Progenitor cell of endocrine pancreas (in vitro differentiated cells): ENCODE results near the gene PDRG1. TPM values are rescaled to one million over a fixed set of nuclear protein-coding genes. Genes with fewer than 3 reads are reported as not detected.

Experiments
- DNase-seq: peaks from one replicate; pipeline ENCODE4 v3.0.0; 2021; ENCODE audit warnings: low spot score; ENCODE audit not compliant: unreplicated experiment
- H3K27ac Mint-ChIP-seq: 2 replicates; pipeline ENCODE4 v1.8.0; 2021; ENCODE audit warnings: mild to moderate bottlenecking, moderate library complexity, mixed read lengths
- H3K27me3 Mint-ChIP-seq: 2 replicates; pipeline ENCODE4 v1.8.0; 2021; ENCODE audit warnings: mixed read lengths
- H3K36me3 Mint-ChIP-seq: 2 replicates; pipeline ENCODE4 v1.8.0; 2022; ENCODE audit warnings: mixed read lengths; ENCODE audit not compliant: insufficient read depth
- H3K4me1 Mint-ChIP-seq: 2 replicates; pipeline ENCODE4 v1.8.0; 2021; ENCODE audit warnings: low read depth, mixed read lengths
- H3K4me3 Mint-ChIP-seq: 2 replicates; pipeline ENCODE4 v1.8.0; 2021; ENCODE audit warnings: low read depth, mild to moderate bottlenecking, moderate library complexity, mixed read lengths
- H3K9me3 Mint-ChIP-seq: 2 replicates; pipeline ENCODE4 v1.8.0; 2021; ENCODE audit warnings: low read depth, mixed read lengths
- CTCF ChIP-seq: fragments of 200-600 bp; sonication (generic); IDR thresholded peaks from one replicate; pipeline ENCODE4 v1.5.0; 2021; ENCODE audit warnings: antibody characterized with exemption, mild to moderate bottlenecking; ENCODE audit not compliant: unreplicated experiment
- total RNA-seq: library from RNA; stranded (reverse); gene quantifications from 2 replicates; pipeline ENCODE4 v1.2.1, GENCODE V29; 2021

PDRG1 gene
- total RNA-seq, 1 donor from 2014 or later: 23.6 TPM

GRCh38 chr20:31909253-31910070, 42.4 kb downstream of the PDRG1 start:
- Mint-ChIP-seq H3K27ac (no peak overlapping the region), H3K4me1 (peaks cover 3% of the 10 kb centered on the region), H3K36me3 (no peaks in the 10 kb centered on the region), H3K27me3 (no peaks in the 10 kb centered on the region), H3K4me3 (no peak overlapping the region), H3K9me3 (no peaks in the 10 kb centered on the region)
- no peak for DNase-seq
- no peak for TF ChIP-seq CTCF

GRCh38 chr20:31908424-31908823, 43.4 kb downstream of the PDRG1 start:
- H3K4me3 Mint-ChIP-seq: no peak overlapping the region
- no peaks in the 10 kb centered on the region for H3K27me3 Mint-ChIP-seq
- H3K27ac Mint-ChIP-seq: no peak overlapping the region
- TF ChIP-seq CTCF: no peak
- DNase-seq: no peak
- H3K4me1 Mint-ChIP-seq: no peaks in the 10 kb centered on the region
- no peaks in the 10 kb centered on the region for H3K9me3 Mint-ChIP-seq
- H3K36me3 Mint-ChIP-seq: no peaks in the 10 kb centered on the region

GRCh38 chr20:31908016-31908415, 43.8 kb downstream of the PDRG1 start:
- no peak for TF ChIP-seq CTCF
- H3K36me3 Mint-ChIP-seq: no peaks in the 10 kb centered on the region
- H3K27ac Mint-ChIP-seq: no peak overlapping the region
- no peaks in the 10 kb centered on the region for H3K27me3 Mint-ChIP-seq
- no peaks in the 10 kb centered on the region for H3K4me1 Mint-ChIP-seq
- H3K4me3 Mint-ChIP-seq: no peak overlapping the region
- H3K9me3 Mint-ChIP-seq: no peaks in the 10 kb centered on the region
- no peak for DNase-seq

- DNase-seq: no peak
- no peak for TF ChIP-seq CTCF
- Mint-ChIP-seq H3K4me3 (no peak overlapping the region), H3K36me3 (no peaks in the 10 kb centered on the region), H3K9me3 (no peaks in the 10 kb centered on the region), H3K27me3 (no peaks in the 10 kb centered on the region), H3K27ac (no peak overlapping the region), H3K4me1 (no peaks in the 10 kb centered on the region)
These were observed 44.8 kb downstream of the PDRG1 start for GRCh38 chr20:31907046-31907445.

GRCh38 chr20:31906001-31906400, 45.8 kb downstream of the PDRG1 start:
- Mint-ChIP-seq H3K36me3 (no peaks in the 10 kb centered on the region), H3K4me3 (no peak overlapping the region), H3K27me3 (no peaks in the 10 kb centered on the region), H3K4me1 (no peaks in the 10 kb centered on the region), H3K27ac (no peak overlapping the region), H3K9me3 (no peaks in the 10 kb centered on the region)
- DNase-seq: no peak
- TF ChIP-seq CTCF: no peak
